Measurements from ENCODE around the gene PDE6A. TPM values are rescaled to one million over a fixed set of nuclear protein-coding genes. Genes with fewer than 3 reads are reported as not detected.

Gene PDE6A
- total RNA-seq, 2 experiments from 2014 or later, result not detected

DNA sequence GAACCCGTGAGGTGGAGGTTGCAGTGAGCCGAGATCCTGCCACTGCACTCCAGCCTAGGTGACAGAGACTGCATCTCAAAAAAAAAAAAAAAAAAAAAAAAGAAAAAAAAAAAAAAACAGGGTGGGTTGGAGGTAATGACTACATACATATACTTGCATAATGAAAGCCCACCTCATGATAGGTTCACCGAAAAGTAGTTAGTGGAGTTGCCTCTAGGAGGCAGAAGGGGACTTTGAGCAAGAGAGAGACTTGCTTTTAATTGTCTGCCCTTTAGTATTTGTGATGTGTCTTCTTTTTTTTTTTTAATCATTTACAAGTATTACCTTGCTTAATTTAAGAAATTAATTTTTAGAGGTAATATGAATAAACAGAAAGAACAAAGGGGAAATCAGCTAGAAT lies 114.6 kb downstream of the PDE6A start:
- Histone ChIP-seq H4K20me1 (ENCODE audit: insufficient read depth, low read length) (no peaks in the 10 kb centered on the region), H3K4me3 (ENCODE audit: low read depth, low read length, poor library complexity, severe bottlenecking) (no peak overlapping the region), H3K9me2 (ENCODE audit: insufficient read depth, low read length) (no peaks in the 10 kb centered on the region), H3K9me3 (ENCODE audit: low read length) (no peaks in the 10 kb centered on the region), H2AFZ (ENCODE audit: low read length) (no peak overlapping the region), H3K4me2 (ENCODE audit: low read length) (no peak overlapping the region), H3K36me3 (ENCODE audit: insufficient read depth, low read length) (peaks cover 28% of the 10 kb centered on the region; the same call in 1 of the 2 replicates), H3K79me2 (ENCODE audit: insufficient read depth, low read depth, low read length) (no peaks in the 10 kb centered on the region), H3K27ac (ENCODE audit: low read depth, low read length, poor library complexity, severe bottlenecking) (no peak overlapping the region), H3K4me1 (ENCODE audit: insufficient read depth, low read length, poor library complexity, severe bottlenecking) (peaks cover 3% of the 10 kb centered on the region)
- DNase-seq (ENCODE audit: low spot score), result peak; percentile 37
- ChIA-PET POLR2A (interaction anchor here (0.5 to 1.0 kb wide), 4 partner anchors 18 to 161 kb away, joined by 3 to 4 read pairs (median 4); partner anchors contain the start of genes PPARGC1B and SLC26A2), CTCF (ENCODE audit: unreplicated experiment) (no interaction called here)
- BruUV-seq (replicated peaks), result no TSS peak
- TF ChIP-seq EZH2phosphoT487 (IDR thresholded peaks at IDR 0.05; ENCODE audit: borderline replicate concordance, low read depth, low read length), result no peak
- TF ChIP-seq, protein P1, sequence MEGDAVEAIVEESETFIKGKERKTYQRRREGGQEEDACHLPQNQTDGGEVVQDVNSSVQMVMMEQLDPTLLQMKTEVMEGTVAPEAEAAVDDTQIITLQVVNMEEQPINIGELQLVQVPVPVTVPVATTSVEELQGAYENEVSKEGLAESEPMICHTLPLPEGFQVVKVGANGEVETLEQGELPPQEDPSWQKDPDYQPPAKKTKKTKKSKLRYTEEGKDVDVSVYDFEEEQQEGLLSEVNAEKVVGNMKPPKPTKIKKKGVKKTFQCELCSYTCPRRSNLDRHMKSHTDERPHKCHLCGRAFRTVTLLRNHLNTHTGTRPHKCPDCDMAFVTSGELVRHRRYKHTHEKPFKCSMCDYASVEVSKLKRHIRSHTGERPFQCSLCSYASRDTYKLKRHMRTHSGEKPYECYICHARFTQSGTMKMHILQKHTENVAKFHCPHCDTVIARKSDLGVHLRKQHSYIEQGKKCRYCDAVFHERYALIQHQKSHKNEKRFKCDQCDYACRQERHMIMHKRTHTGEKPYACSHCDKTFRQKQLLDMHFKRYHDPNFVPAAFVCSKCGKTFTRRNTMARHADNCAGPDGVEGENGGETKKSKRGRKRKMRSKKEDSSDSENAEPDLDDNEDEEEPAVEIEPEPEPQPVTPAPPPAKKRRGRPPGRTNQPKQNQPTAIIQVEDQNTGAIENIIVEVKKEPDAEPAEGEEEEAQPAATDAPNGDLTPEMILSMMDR (conservative IDR thresholded peaks at IDR 0.05; ENCODE audit: low read length), result peak; percentile 55
- intact Hi-C loops (cut with micrococcal nuclease; ENCODE audit: unreplicated experiment), result loop anchor here (2.0 to 10.0 kb wide), 2 partner anchors 99 to 135 kb away; partner anchors contain the start of genes PPARGC1B and SLC26A2

DNA sequence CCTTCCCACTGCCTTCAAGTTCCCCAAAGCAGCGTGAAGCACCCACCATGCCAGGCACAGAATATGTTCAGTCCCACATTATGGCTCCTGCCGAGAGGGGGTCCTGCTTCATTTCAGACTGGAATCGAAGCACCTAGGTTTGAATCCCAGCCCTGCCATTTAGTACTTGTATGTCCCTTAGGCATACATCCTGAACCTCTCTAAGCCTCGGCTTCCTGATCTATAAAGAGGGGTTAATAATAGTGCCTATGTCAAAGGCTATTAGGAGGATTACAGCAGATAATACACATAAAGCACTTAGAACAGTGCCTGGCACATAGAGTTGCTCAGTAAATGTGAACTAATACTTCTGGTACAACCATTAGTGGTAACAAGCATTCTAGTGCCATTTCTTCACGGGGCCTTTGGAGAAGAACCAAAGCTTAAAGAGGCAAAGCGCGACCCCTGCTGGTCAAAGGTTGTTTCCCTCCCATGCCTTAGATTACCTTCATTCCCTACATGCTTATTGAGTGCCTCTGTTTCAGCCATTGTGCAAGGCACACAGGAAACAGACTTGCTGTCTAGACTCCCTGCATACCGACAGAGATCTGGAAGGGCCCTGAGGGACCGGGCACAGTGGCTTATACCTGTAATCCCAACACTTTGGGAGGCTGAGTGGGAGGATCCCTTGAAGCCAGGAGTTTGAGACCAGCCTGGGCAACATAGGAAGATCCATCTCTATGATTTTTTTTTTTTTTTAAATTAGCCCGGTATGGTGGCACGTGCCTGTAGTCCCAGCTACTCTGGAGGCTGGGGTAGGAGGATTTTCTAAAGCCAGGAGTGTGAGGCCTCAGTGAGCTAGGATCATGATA lies 116.2 kb downstream of the PDE6A start:
- Histone ChIP-seq H3K9me3 (ENCODE audit: low read length) (no peaks in the 10 kb centered on the region), H4K20me1 (ENCODE audit: insufficient read depth, low read length) (no peaks in the 10 kb centered on the region), H3K4me1 (ENCODE audit: insufficient read depth, low read length, poor library complexity, severe bottlenecking) (peaks cover 3% of the 10 kb centered on the region), H3K36me3 (ENCODE audit: insufficient read depth, low read length) (peaks cover 28% of the 10 kb centered on the region; the same call in 1 of the 2 replicates), H3K27ac (ENCODE audit: low read depth, low read length, poor library complexity, severe bottlenecking) (no peak overlapping the region), H3K79me2 (ENCODE audit: insufficient read depth, low read depth, low read length) (no peaks in the 10 kb centered on the region), H3K4me2 (ENCODE audit: low read length) (no peak overlapping the region), H3K9me2 (ENCODE audit: insufficient read depth, low read length) (no peaks in the 10 kb centered on the region), H2AFZ (ENCODE audit: low read length) (no peak overlapping the region), H3K4me3 (ENCODE audit: low read depth, low read length, poor library complexity, severe bottlenecking) (no peak overlapping the region)
- intact Hi-C loops (cut with micrococcal nuclease; ENCODE audit: unreplicated experiment), result loop anchor here (1.0 to 2.0 kb wide), 4 partner anchors 98 to 192 kb away; partner anchors contain the start of gene PPARGC1B
- DNase-seq (ENCODE audit: low spot score), result peak; percentile 87
- ChIA-PET CTCF (ENCODE audit: unreplicated experiment) (interaction anchor here (1.7 kb wide), 1 partner anchor 161 kb away, joined by 4 read pairs; no protein-coding TSS in a partner anchor), POLR2A (no interaction called here)
- BruUV-seq (replicated peaks), result no TSS peak
- TF ChIP-seq, protein P1 (conservative IDR thresholded peaks at IDR 0.05; ENCODE audit: low read length), result peak; percentile 91
- TF ChIP-seq EZH2phosphoT487 (IDR thresholded peaks at IDR 0.05; ENCODE audit: borderline replicate concordance, low read depth, low read length), result no peak

Measured in OCI-LY7 (cell line).